ELF-1 (cell line): Measurements from ENCODE around the gene UBA3.

ENCODE experiments used
- DNase-seq: peaks from one replicate; pipeline ENCODE4 v3.0.0-alpha.2; 2016; ENCODE audit warnings: low read depth, low spot score

UBA3 gene

GRCh38 chr3:69080233-69080920, at the start of gene UBA3:
Gene UBA3 (minus strand): TSS chr3:69080365. CDS start chr3:69080353, 12 bp downstream.
- DNase-seq = peak; percentile 65

- DNase-seq = no peak
Measured at GRCh38 chr3:69129531-69129930, 49.4 kb upstream of the UBA3 start.

- DNase-seq = no peak
Measured at GRCh38 chr3:69128509-69128908, 48.3 kb upstream of the UBA3 start.

- no peak for DNase-seq
Measured at GRCh38 chr3:69126999-69127398, 46.8 kb upstream of the UBA3 start.

- no peak for DNase-seq
Measured at GRCh38 chr3:69126216-69126615, 46.1 kb upstream of the UBA3 start.

- no peak for DNase-seq
Measured at GRCh38 chr3:69122403-69122802, 42.2 kb upstream of the UBA3 start, which contains the start of gene LMOD3. Gene LMOD3 (minus strand): TSS chr3:69122595. CDS start chr3:69122386, 209 bp downstream.

GRCh38 chr3:69121950-69122349, 41.8 kb upstream of the UBA3 start:
- no peak for DNase-seq

- no peak for DNase-seq
Measured at GRCh38 chr3:69121513-69121912, 41.3 kb upstream of the UBA3 start.

GRCh38 chr3:69120879-69121464, 40.8 kb upstream of the UBA3 start:
- peak; percentile 77 for DNase-seq

GRCh38 chr3:69119681-69120080, 39.5 kb upstream of the UBA3 start:
- no peak for DNase-seq

- no peak for DNase-seq
Measured at GRCh38 chr3:69119138-69119537, 39.0 kb upstream of the UBA3 start.

- DNase-seq = no peak
Measured at GRCh38 chr3:69118555-69118954, 38.4 kb upstream of the UBA3 start.

- peak; percentile 55 for DNase-seq
Measured at GRCh38 chr3:69116897-69117296, 36.7 kb upstream of the UBA3 start.

GRCh38 chr3:69116162-69116561, 36.0 kb upstream of the UBA3 start:
- DNase-seq = no peak

GRCh38 chr3:69115731-69116130, 35.6 kb upstream of the UBA3 start:
- DNase-seq = no peak

- no peak for DNase-seq
Measured at GRCh38 chr3:69113536-69113935, 33.4 kb upstream of the UBA3 start.

- DNase-seq = peak; percentile 68
Measured at GRCh38 chr3:69110941-69111546, 30.9 kb upstream of the UBA3 start.

- DNase-seq = no peak
Measured at GRCh38 chr3:69108811-69109210, 28.6 kb upstream of the UBA3 start.

- DNase-seq = no peak
Measured at GRCh38 chr3:69107841-69108240, 27.7 kb upstream of the UBA3 start.

- DNase-seq = no peak
Measured at GRCh38 chr3:69105320-69105719, 25.2 kb upstream of the UBA3 start.

GRCh38 chr3:69104586-69104985, 24.4 kb upstream of the UBA3 start:
- DNase-seq = no peak

GRCh38 chr3:69103123-69103522, 23.0 kb upstream of the UBA3 start:
- no peak for DNase-seq

- DNase-seq = no peak
Measured at GRCh38 chr3:69102384-69102783, 22.2 kb upstream of the UBA3 start.
